CD4-positive, alpha-beta T cell treated with Interleukin-6 at 100 ng/mL for 8 hours (primary cell): ENCODE data around the gene FCHO1.

Experiments used
- DNase-seq: peaks from one replicate; pipeline ENCODE4 v3.0.0-alpha.2; 2020; ENCODE audit warnings: mixed read lengths, low spot score

Gene FCHO1

DNA sequence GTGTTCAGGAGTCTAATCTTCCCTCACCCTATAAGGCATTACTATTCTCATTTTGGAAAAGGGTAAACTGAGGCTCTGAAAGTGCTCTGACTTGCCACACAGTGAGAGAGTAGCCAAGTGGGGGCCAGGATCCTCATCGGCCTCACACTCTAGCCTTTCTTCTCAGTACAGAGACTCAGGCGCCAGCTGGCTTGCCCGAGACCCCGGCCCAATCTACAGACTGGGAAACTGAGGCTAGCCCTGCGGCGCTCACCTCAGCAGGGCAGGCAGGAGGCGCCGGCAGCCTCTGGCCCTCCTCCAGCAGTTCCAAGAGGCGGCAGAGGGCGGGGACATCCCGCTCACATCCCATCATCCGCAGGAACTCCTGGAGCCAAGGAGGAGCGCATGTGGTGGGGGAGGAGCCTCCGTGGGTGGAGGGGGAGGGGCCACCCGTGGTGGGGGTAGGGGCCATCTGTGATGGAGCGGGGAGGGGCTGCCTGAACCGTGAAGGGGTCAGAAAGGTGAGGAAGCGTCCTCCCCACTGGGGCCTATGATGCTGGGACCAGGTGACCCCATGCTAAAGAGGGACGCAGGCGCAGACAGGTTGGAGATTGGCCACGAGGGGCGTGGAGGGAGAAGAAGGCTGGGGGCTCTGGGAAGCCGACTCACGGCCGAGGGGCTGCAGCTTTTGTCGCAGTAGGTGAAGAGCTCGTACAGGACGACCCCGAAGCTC, 78.7 kb downstream of the FCHO1 start:
- DNase-seq: no peak

DNA sequence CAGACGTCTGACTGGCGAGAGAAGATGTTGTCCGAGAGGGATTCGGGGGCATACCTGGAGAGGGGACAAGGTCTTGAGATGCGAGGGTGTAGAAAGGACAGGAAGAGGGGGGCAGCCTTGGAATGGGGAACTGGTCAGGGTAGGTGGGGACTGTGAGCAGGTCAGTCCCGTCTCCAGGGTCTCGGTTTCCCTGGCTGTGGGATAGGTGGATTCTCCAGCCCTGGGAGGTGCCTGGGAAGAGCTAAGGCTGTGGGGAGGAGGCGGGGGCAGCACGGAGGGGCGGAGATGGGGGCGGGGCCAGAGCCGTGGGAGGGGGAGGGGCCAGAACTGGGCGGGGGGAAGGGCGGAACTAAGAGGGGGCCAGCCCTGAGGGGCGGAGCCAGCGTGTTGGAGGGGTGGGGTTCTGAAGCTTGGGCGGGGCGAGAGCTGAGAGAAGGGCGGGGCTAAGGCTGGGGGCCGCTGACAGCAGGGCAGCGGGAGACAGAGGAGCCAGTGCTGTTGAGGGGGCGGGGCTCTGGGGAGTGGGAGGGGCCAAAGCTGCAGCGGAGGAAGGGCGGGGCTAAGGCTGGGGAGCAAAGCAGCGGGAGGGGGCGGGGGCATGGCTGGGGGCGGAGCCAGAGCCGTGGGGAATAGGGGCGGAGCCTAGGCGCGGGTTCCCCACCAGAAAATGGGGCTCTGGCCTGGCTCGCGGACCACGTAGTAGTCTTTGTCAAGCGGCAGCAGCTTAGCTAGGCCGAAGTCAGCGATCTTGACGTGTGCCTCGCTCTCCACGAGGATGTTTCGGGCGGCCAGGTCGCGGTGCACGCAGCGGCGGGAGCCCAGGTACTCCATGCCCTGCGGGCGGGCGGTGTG, 79.5 kb downstream of the FCHO1 start:
- DNase-seq: no peak

DNA sequence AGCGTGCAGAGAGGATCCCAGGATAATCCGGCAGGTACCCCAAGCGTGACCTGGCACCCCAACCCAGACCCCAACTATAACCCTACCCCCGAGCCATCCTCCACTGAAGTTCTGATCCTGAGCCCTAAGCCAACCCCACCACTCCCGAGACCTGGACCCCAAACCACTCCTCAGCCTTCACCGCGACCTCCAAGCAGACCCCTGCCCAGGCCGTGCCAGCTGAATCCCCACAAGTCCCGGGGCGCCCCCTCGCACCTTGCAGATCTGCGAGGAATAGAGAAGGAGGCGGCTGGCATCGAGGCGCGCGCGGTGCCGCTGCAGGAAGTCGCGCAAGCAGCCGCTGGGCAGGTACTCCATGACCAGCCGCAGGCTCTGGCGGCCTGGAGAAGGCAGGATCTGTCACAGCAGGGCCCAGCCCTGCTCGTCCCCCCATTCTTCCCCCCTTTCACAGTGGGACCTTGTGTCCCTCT, 80.2 kb downstream of the FCHO1 start:
- DNase-seq: no peak

DNA sequence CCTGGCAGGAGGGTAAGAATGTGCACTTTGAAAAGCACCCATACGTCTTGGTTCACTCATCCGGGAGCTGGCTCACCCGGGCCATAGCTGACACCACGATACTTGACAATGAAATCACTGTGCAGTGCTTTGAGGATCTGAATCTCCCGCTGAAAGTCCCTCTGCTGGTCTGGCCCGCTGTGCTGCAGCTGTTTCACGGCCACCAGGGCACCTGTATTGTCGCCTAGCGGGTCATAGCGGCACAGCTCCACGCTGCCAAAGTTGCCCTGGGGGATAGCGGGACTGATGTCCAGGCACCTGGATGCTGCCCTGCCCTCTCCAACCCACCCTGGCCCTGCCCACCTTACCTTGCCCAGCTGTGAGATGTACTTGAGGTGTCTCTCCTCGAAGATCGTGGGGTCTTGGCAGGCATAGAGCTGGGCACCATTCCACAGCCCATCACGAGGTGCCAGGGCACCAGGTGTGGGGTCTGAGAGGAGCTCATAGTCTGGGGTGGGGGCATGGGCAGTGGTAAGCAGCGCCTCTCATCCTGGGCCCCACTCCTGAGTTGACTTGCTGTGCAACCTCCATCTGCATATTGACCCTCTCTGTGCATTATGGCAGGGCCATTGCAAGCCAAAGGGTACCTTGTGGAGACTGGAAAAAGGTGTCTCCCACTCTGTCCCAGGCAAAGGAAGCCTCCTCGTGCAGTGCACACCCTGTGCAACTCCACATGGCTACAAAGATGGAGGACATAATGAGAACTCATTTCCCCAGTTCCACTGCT, 81.3 kb downstream of the FCHO1 start:
- no peak for DNase-seq

DNA sequence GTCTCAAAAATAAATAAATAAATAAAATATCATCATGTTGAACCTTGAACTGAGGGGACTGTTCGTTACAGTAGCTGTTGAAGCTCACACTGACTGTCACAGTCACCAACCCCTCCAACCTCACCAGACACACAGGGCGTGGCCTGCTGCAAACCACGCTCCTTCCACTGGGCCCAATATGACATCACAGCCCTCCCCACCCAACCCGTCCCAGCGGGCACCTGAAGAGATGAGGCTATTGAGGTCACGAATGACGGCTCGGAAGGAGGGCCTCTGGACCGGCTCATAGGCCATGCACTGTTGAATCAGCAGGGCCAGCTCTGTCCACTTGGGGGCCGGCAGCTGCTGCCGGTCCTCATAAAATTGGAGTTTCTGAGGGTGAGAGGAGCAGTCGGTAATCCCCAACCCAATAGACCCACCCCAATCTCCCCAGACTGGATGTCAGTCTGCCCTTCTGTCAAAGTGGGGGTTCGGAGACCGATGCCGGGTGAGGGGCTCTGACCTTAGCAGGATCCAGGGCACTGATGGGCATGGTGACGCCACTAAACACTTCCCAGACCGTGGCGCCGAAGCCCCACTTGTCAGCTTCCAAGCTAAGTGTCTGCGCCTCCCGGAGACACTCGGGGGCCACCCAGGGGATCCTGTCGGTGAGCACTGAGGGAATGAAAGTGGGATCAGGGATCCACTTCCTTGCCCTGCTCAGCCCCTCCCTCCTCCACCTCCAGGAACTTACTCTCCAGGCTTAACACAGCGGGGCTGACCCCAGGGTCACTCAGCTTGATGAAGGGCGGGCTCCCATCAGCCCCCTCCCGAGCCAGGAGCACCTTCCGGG, 83.3 kb downstream of the FCHO1 start:
- no peak for DNase-seq

DNA sequence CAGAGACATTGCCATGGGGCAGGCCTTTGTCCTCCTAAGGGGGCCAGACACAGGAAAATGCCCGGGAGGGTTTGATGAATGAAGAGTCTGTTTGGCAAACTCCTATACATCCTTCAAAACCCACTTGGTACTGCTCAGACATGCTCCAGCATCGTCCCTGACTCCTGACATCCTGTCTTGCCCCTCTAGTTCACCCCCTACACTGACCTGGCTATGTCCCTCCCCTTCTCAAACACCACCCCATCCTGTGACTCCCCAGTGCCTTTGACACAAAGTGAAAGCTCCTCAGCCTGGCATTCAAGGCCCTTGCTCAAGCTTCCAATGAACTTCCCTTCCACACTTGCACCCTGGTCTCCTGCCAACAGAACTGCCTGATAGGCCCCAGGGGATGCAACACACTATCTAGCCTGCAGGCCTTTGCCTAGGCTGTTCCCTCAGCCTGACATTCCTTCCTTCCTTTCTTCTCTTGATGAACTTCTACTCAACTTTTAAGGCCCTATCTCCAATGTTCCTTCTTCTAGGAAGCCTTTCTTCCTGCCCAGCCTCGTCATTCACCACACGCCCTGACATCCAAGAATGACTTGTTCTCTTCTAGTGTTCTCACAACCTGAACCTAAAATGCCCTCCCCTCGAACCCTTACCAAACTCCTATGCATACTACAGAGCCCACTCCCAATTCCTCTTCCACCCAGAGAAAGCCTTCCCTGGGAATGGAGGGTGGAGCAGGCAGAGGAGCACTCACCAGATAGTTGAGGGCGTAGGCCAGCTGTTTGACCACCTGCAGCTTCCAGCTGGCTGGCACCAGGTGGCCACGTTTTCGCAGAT, 84.1 kb downstream of the FCHO1 start:
- DNase-seq: no peak

DNA sequence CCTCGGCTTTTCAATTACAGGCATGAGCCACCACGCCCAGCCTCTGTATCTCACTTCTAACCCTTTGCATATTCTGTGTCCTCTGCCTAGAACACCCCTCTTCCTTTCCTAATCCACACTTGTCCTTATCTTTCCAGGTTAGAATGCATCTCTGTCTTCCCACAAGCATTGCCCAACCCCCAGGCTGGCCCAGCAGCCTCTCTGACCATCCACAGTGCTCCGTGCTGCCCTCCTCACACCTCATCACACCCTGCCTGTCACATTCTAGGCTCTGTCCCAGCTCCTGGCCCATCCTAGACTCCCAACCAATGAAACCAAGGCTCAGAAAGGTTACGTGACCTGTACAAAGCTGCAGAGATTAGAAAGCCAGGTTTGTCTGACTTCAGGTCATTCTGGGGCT, 85.3 kb downstream of the FCHO1 start:
- no peak for DNase-seq

DNA sequence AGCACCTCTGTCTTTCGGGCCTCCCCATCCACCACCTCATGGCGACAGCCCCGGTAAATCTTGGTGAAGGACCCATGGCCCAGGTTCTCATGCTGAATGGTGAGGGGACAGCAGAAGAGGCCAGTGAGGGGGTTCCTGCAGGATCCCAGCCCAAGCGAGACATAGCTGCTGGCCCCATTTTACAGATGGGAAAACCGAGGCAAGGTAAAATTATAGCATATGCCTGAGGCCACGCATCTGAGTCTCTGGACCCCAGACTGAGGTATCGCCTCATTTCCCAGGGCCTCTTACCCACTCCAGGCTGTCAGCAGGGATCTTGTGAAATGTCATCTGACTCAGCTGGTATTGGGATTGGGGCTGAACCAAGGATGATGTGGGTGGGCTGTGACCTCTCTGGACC, 86.7 kb downstream of the FCHO1 start:
- no peak for DNase-seq
